ENCODE measurements around the gene ALDH1L1. TPM values are rescaled to one million over a fixed set of nuclear protein-coding genes. Genes with fewer than 3 reads are reported as not detected.

ALDH1L1 gene
- polyA plus RNA-seq, 3 donors from 2014 or later = not detected

DNA sequence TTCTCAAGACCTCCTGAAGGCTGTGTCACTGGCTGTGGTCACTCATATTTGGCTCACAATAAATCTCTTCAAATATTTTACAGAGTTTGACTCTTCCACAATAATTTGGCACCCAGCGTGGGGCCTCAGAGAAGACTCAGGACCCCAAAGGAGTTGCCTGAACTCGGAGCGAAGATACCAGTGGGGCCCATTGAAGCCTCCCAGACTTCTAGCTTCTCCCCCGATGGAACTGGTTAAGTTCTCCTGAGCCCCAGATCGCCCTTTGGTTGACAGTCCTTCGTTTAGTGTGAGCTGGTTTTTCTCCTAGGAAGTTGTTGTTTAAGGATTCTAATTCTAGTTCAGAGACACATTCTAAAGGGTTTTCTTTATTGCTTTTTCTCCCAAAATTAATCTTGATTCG lies 95.1 kb downstream of the ALDH1L1 start:
- H3K4me3 Mint-ChIP-seq = peak overlapping the region; percentile 75 to 84 (median 82)
- peaks cover 0 to under 1% (median 0%) of the 10 kb centered on the region in 3 donors for H3K36me3 Mint-ChIP-seq
- DNase-seq = no peak
- H3K27ac Mint-ChIP-seq = peak overlapping the region; percentile 30 to 83 (median 75)
- peaks cover 16 to 29% of the 10 kb centered on the region in 2 donors for H3K4me1 Mint-ChIP-seq
- H3K27me3 Mint-ChIP-seq (ENCODE audit: low read depth in 3 of 3) = peaks cover 0 to 3% (median 2%) of the 10 kb centered on the region in 3 donors
- no peaks in the 10 kb centered on the region for H3K9me3 Mint-ChIP-seq

DNA sequence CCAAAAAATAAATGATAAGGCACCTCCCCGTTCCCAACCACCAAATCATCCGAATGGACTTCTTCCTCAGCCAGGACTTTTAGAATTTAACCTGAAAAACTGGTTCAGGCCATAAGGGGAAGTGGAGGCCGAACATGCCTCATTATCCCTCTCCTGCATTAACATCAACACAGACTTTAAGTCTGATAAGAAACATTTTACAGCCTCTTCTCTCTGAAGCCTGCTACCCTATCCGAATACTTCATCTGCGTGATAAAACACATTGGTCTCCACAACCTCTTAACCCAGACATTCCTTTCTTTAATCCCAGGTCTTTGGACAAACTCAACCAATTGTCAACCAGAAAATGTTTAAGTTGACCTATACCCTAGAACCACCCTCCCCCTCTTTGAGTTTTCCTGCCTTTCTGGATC lies 95.6 kb downstream of the ALDH1L1 start:
- H3K4me1 Mint-ChIP-seq = peaks cover 16 to 29% of the 10 kb centered on the region in 2 donors
- peak overlapping the region; percentile 75 to 84 (median 82) for H3K4me3 Mint-ChIP-seq
- DNase-seq = no peak
- H3K27me3 Mint-ChIP-seq (ENCODE audit: low read depth in 3 of 3) = peaks cover 0 to 3% (median 2%) of the 10 kb centered on the region in 3 donors
- H3K9me3 Mint-ChIP-seq = no peaks in the 10 kb centered on the region
- H3K27ac Mint-ChIP-seq = peak overlapping the region; percentile 70 to 83 (median 77)
- peaks cover 0 to 4% (median 0%) of the 10 kb centered on the region in 3 donors for H3K36me3 Mint-ChIP-seq

DNA sequence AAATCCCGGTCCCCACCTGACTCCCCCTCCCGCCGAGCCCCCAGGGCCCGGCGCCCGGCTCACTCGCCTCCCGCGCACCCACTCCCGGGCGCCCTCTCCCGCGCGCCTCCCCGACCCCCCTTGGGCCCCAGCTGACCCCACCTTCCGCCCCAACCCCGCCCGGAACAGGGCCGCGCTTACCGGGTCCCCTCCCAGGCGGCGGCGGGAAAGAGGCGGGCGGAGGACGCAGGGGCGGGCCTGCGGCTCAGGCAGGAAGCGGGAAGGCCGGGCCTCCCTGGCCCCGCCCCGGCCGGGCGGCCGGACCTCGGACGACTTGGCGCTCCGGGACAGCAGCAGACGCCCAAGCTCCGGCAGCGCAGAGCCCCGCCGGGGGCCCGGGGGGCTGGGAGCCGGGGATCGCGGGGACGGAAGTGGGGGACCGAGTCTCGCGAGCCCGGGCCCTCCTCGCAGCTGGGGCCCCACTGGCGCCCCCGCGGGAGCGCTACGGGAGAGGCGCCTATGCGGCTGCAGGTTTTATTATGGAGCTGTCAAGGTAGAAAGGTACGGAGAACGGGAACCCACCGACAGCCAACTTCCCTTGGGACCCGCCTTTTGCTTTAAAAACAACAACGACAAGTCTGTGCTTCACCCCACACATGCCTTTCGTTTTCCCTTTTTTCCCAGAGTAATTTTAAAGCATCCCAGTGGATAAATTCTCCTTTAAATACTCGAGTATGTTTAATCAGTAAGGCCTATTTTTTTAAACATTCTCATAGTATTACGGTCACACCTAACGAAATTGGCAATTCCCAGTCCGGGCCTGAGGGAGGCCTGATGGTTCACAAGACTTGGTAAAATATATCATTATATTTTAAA lies 96.2 kb downstream of the ALDH1L1 start, which contains the start of gene SLC41A3:
TSS of gene SLC41A3 (minus strand) at position 212 of the 855 bp plus-strand sequence. CDS start 15,905 bp downstream, outside the sequence.
- peak within 1 kb of the TSS; percentile 79 to 94 (median 86) for H3K27ac Mint-ChIP-seq
- H3K9me3 Mint-ChIP-seq = no peaks in the 10 kb centered on the region
- DNase-seq = peak; percentile 80 to 85 (median 85)
- peak within 1 kb of the TSS; percentile 89 to 95 (median 91) for H3K4me3 Mint-ChIP-seq
- peaks cover 16 to 29% of the 10 kb centered on the region in 2 donors for H3K4me1 Mint-ChIP-seq
- peaks cover 0 to 4% (median 0%) of the 10 kb centered on the region in 3 donors for H3K36me3 Mint-ChIP-seq
- H3K27me3 Mint-ChIP-seq (ENCODE audit: low read depth in 3 of 3) = peaks cover 0 to 3% (median 2%) of the 10 kb centered on the region in 3 donors

DNA sequence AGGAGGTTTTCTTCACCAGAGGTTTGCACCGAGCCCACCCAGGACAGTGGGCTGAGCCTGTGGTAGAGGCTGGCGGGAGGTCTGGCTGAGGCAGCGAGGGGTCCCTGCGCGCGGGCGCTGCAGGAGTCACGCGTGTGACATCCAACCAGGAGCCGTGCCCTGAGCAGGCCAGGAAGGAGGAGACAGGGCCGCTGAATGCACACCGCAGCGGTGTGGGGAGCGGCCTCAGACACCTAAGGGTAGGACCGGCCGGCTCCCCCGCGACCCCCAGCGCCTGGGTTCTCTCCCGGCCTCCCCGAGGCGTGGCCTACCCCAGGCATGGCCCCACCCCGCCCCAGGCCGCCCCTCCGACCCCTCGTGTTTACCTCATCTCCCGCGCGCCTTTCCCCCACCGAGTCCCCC lies 96.9 kb downstream of the ALDH1L1 start:
- H3K36me3 Mint-ChIP-seq = peaks cover 0 to 4% (median 0%) of the 10 kb centered on the region in 3 donors
- no peaks in the 10 kb centered on the region for H3K9me3 Mint-ChIP-seq
- H3K4me3 Mint-ChIP-seq = peak overlapping the region; percentile 89 to 95 (median 91)
- peak overlapping the region in 5 of 6 donors; percentile 45 to 87 (median 82) for H3K27ac Mint-ChIP-seq
- peaks cover 0 to 3% (median 2%) of the 10 kb centered on the region in 3 donors for H3K27me3 Mint-ChIP-seq (ENCODE audit: low read depth in 3 of 3)
- peaks cover 16 to 29% of the 10 kb centered on the region in 2 donors for H3K4me1 Mint-ChIP-seq
- peak; percentile 30 to 46 (median 34) for DNase-seq

DNA sequence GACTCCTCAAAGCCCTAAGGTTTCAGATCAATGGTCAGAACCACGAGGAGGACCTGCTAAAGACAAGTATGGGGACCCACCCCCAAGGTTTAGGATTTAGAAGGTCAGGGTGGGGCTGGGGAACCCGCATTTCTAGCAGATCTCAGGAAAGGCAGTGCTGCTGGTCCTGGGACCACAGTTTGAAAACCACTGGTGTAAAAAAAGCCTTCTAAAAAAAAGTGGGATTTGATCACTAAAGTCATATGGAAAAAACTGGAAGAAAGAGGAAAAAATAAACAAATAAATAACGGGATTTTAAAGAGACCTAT lies 97.3 kb downstream of the ALDH1L1 start:
- H3K9me3 Mint-ChIP-seq = no peaks in the 10 kb centered on the region
- H3K4me3 Mint-ChIP-seq = peak overlapping the region; percentile 89 to 95 (median 91)
- peaks cover 0 to 3% (median 2%) of the 10 kb centered on the region in 3 donors for H3K27me3 Mint-ChIP-seq (ENCODE audit: low read depth in 3 of 3)
- DNase-seq = no peak
- H3K4me1 Mint-ChIP-seq = peaks cover 16 to 29% of the 10 kb centered on the region in 2 donors
- H3K36me3 Mint-ChIP-seq = peaks cover 0 to 4% (median 0%) of the 10 kb centered on the region in 3 donors
- H3K27ac Mint-ChIP-seq = peak overlapping the region; percentile 79 to 94 (median 86)

DNA sequence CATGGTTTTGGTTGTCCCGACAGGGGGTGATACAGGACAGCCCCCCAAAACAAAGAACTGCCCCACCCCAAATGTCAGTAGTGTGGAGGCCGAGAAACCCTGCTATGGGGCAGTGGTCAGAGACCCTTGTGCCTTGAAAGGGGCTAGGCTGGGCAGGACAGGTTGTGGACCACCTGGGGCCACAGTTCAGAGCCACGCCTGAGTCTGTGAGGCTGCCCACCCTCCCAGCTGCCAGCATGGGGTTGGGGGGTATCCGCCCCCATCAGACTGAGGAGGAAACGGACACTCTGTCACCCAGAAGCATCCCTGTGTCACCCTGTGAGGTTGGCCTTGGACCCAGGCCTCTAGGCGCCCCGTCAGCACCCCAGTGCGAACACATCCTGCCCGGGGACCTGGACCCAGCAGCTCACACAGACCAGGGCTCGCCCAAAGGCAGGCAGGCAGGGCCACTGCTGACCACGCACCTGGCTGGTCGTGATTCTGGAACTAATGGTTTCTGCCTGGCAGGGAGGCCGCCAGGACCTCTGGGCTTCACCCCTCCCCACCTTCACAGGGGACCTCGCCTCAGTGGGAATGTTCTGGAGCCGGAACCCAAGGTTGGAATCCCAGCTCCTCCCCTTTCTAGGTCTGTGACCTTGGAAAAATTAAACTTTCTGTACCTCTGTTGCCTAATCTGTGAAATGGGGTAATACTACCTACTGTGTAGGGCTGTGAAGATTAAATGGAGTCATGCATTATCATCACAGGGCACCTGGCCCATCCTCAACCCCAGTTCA lies 97.8 kb downstream of the ALDH1L1 start:
- Mint-ChIP-seq H3K27me3 (ENCODE audit: low read depth in 3 of 3) (peaks cover 0 to 3% (median 2%) of the 10 kb centered on the region in 3 donors), H3K4me3 (peak overlapping the region; percentile 89 to 95 (median 91)), H3K36me3 (peaks cover 0 to 4% (median 0%) of the 10 kb centered on the region in 3 donors), H3K9me3 (no peaks in the 10 kb centered on the region), H3K4me1 (peaks cover 16 to 29% of the 10 kb centered on the region in 2 donors), H3K27ac (peak overlapping the region; percentile 79 to 94 (median 86))
- DNase-seq = no peak

DNA sequence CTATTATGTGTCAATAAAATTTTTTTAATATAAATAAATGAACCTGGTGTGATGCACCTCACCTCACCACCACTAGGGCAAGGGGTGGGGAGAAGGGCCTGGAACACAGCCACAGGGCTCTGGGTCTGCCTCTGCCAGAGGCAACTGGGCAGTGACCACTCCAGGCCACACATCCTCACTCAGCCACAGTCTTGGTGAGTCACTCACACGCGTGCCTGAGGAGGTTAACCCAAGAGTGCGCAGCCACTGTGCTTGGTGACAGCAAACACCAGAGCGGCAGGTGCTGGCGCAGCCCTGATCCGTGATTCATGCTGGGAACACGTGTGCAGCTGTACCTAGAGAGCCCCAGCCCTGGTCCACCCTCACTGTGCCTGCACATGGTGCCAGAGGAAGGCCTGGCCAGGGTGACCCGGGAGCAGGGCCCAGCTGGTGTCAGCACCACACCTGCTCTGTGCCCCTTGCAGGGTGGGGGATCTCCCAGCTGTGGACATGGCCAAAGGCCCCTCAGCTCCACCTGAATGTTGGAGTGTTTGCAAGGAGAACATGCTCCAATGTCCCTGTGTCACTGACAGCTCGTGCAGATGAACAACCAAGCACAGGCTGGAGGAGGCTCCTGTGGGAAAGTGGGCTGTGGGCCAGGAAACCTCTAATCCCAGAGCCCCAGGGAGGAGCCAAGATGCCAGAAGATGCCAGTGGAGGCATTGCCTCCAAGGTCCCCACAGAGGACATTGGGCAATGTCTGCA lies 98.6 kb downstream of the ALDH1L1 start:
- Mint-ChIP-seq H3K27ac (peak overlapping the region in 1 of 6 donors; percentile 13), H3K4me1 (peaks cover 16 to 29% of the 10 kb centered on the region in 2 donors), H3K36me3 (peaks cover 0 to 4% (median 0%) of the 10 kb centered on the region in 3 donors), H3K9me3 (no peaks in the 10 kb centered on the region), H3K27me3 (ENCODE audit: low read depth in 3 of 3) (peaks cover 0 to 3% (median 2%) of the 10 kb centered on the region in 3 donors), H3K4me3 (peak overlapping the region in 3 of 5 donors; percentile 25 to 40 (median 33))
- no peak for DNase-seq

DNA sequence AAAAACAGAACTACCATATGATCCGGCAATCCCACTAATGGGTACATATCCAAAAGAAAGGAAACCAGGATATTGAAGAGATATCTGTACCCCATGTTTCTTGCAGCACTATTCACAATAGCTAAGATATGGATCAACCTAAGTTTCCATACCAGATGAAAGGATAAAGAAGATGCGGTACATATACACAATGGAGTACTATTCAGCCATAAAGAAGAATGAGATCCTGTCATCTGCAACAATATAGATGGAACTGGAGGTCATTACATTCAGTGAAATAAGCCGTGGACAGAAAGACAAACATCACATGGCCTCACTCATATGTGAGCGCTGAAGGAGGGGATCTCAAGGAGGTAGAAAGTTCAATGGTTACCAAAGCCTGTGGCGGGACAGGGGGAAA lies 99.4 kb downstream of the ALDH1L1 start:
- H3K4me1 Mint-ChIP-seq = peaks cover 16 to 24% of the 10 kb centered on the region in 2 donors
- DNase-seq = no peak
- peaks cover 0 to 3% (median 2%) of the 10 kb centered on the region in 3 donors for H3K27me3 Mint-ChIP-seq (ENCODE audit: low read depth in 3 of 3)
- H3K4me3 Mint-ChIP-seq = peak overlapping the region in 3 of 5 donors; percentile 22 to 48 (median 34)
- no peaks in the 10 kb centered on the region for H3K9me3 Mint-ChIP-seq
- peaks cover 0 to 4% (median 0%) of the 10 kb centered on the region in 3 donors for H3K36me3 Mint-ChIP-seq
- H3K27ac Mint-ChIP-seq = peak overlapping the region in 1 of 6 donors; percentile 54

DNA sequence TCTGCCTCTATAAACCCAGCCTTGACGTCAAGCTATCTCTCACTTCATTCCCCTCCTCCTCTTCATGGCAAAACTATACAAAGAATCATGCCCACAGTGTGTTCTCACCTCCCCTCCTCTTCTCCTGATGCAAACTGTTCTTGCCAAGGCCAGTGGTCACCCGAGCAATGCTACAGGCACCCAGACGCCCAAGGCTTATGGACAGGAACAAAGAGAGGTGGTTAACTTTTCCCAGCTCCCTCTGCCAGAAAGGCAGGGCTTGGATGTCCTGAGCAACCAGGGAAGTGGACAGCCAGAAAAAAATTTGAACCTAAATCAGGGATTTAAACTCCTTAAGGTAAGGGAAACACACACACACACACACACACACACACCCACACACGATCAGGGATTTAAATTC lies 101.5 kb downstream of the ALDH1L1 start:
- Mint-ChIP-seq H3K9me3 (peaks cover 0 to under 1% (median 0%) of the 10 kb centered on the region in 6 donors), H3K4me3 (no peak overlapping the region), H3K4me1 (peaks cover 4 to 6% of the 10 kb centered on the region in 2 donors), H3K27ac (no peak overlapping the region), H3K27me3 (ENCODE audit: low read depth in 3 of 3) (no peaks in the 10 kb centered on the region), H3K36me3 (peaks cover 0 to 5% (median 4%) of the 10 kb centered on the region in 3 donors)
- no peak for DNase-seq

DNA sequence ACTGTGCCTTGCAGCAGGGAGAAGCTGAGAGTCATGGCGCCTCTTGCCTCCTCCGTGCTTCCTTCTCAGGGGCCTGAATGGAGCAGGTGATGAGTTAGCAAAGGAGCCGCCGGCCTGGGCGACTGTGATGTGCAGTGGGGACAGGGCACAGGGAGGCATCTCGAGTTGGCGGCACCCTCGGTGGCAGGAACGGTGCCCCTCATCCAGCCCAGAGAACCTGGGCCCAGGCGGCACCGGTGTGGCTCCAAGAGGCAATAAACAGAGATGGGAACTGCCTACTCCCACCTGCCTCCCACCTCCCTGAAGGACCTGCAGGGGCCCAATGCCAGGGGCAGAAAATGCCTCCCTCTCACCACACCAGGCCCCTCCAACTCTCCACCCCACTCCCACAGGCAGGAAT lies 102.6 kb downstream of the ALDH1L1 start:
- no peaks in the 10 kb centered on the region for H3K27me3 Mint-ChIP-seq (ENCODE audit: low read depth in 3 of 3)
- H3K4me3 Mint-ChIP-seq = no peak overlapping the region
- H3K36me3 Mint-ChIP-seq = peaks cover 3 to 14% (median 7%) of the 10 kb centered on the region in 3 donors
- no peak for DNase-seq
- H3K27ac Mint-ChIP-seq = no peak overlapping the region
- peaks cover 0 to 3% (median 0%) of the 10 kb centered on the region in 6 donors for H3K9me3 Mint-ChIP-seq
- H3K4me1 Mint-ChIP-seq = peaks cover 0 to under 1% of the 10 kb centered on the region in 2 donors

DNA sequence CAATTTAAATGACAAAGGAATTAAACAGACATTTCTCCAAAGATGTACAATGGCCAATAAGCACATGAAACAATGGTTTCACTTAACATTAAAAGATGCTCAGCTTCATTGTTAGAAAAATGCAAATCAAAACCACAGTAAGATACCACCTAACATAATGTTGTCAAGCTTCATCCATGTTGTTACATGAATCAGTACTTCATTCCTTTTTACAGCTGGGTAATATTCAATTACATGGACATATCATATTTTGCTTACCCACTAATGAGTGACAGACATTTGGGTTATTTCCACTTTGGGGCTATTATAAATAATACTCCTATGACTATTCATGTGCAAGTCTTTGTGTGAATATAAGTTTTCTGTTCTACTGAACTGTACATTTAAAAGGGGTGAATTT lies 104.2 kb downstream of the ALDH1L1 start:
- Mint-ChIP-seq H3K27ac (no peak overlapping the region), H3K4me3 (no peak overlapping the region), H3K36me3 (peaks cover 5 to 23% (median 14%) of the 10 kb centered on the region in 3 donors), H3K4me1 (no peaks in the 10 kb centered on the region), H3K27me3 (ENCODE audit: low read depth in 3 of 3) (no peaks in the 10 kb centered on the region), H3K9me3 (peaks cover 0 to 3% (median 0%) of the 10 kb centered on the region in 6 donors)
- no peak for DNase-seq

DNA sequence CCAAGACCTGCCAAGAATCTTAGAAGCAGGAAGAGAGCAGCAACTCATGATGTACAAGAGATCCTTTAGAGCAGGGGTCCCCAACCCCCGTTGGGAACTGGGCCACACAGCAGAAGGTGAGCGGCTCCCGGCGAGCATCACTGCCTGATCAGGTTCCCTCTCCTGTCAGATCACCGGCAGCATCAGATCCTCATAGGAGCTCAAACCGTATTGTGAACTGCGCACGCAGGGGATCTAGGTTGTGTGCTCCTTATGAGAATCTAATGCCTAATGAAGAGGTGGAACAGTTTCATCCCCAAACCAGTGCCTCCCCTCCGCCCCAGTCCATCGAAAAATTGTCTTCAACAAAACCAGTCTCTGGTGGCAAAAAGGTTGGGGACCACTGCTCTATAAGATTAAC lies 110.2 kb downstream of the ALDH1L1 start:
- H3K27ac Mint-ChIP-seq = no peak overlapping the region
- H3K4me3 Mint-ChIP-seq = no peak overlapping the region
- H3K27me3 Mint-ChIP-seq (ENCODE audit: low read depth in 3 of 3) = no peaks in the 10 kb centered on the region
- H3K4me1 Mint-ChIP-seq = no peaks in the 10 kb centered on the region
- peaks cover 9 to 35% (median 16%) of the 10 kb centered on the region in 3 donors for H3K36me3 Mint-ChIP-seq
- DNase-seq = no peak
- H3K9me3 Mint-ChIP-seq = peaks cover 0 to 3% (median 0%) of the 10 kb centered on the region in 6 donors

DNA sequence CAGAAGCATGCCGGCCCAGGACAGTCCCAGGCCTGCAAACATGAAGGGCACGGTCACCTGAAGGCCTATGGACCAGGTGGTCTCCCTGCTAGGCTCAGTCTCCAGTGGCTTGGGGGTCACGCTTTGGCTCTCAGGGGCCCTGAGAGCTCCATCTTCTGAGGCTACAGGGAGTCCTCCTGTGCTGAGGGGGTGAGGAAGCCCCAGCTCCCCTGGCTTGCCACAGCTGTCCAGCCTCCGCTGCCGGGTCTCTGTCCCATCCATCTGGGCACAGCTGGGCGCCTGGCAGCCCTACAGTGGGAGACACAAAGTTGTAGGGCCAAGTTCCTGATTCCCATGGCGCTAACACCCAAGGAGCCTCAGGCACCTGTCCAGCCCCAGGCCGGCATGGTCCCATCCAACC lies 112.4 kb downstream of the ALDH1L1 start:
- Mint-ChIP-seq H3K4me1 (peaks cover 16 to 17% of the 10 kb centered on the region in 2 donors), H3K27ac (no peak overlapping the region), H3K9me3 (peaks cover 0 to 2% (median 0%) of the 10 kb centered on the region in 6 donors), H3K4me3 (no peak overlapping the region), H3K36me3 (peaks cover 8 to 23% (median 15%) of the 10 kb centered on the region in 3 donors), H3K27me3 (ENCODE audit: low read depth in 3 of 3) (no peaks in the 10 kb centered on the region)
- no peak for DNase-seq
